Prostate gland (tissue), 2 donors: Measurements from ENCODE around the gene COL15A1. TPM values are rescaled to one million over a fixed set of nuclear protein-coding genes. Genes with fewer than 3 reads are reported as not detected.
A peak's percentile ranks its signal among the peaks of the same experiment; 100 is the strongest.

ENCODE experiments used
- DNase-seq: peaks from one replicate; pipeline ENCODE4 v3.0.0-alpha.2; 2019; ENCODE audit warnings: low spot score
- H3K27ac ChIP-seq, 2 donors: fragments of 200-600 bp; sonication (generic); 2 replicates each; pipeline ENCODE4 v1.5.1; 2017 to 2019
- H3K27me3 ChIP-seq: fragments of 200-600 bp; sonication (generic); replicated peaks from 2 replicates; pipeline ENCODE4 v1.5.1; 2019; ENCODE audit not compliant: insufficient read depth
- H3K36me3 ChIP-seq, 2 donors: fragments of 200-600 bp; sonication (generic); 1 replicate in 1 of 2; 2 replicates in 1 of 2; pipeline versions ENCODE4 v1.5.1 to v1.8.1; 2017 to 2019
- H3K4me1 ChIP-seq: fragments of 200-600 bp; sonication (generic); replicated peaks from 2 replicates; pipeline ENCODE4 v1.5.1; 2019
- H3K4me3 ChIP-seq, 2 donors: fragments of 200-600 bp; sonication (generic); 2 replicates each; pipeline ENCODE4 v1.5.1; 2017 to 2019
- H3K9me3 ChIP-seq: fragments of 200-600 bp; sonication (generic); 2 replicates; pipeline ENCODE4 v1.5.1; 2017
- POLR2A ChIP-seq: fragments of 450-650 bp; IDR thresholded peaks from one replicate; pipeline ENCODE4 v1.6.1; 2016; ENCODE audit warnings: antibody characterized with exemption, mild to moderate bottlenecking
- POLR2AphosphoS5 ChIP-seq: sonication (generic); formaldehyde crosslinking; IDR thresholded peaks from one replicate; pipeline ENCODE4 v1.6.1; 2017; ENCODE audit warnings: antibody characterized with exemption
- WGBS: methylation state at CpG from one replicate; pipeline ENCODE4 v1.1.5; 2018; 5-methylcytosine and 5-hydroxymethylcytosine counted together
- intact Hi-C: fragments of 100-400 bp; cut with DNase I; formaldehyde crosslinking; loops from one replicate; pipeline ENCODE4 v1.14.2; 2022
- total RNA-seq, 2 donors: library from RNA; depleted of rRNA; stranded (reverse); fragments of >200 nt; gene quantifications; one replicate each; pipeline ENCODE4 v1.1.0, GENCODE V29; 2016
- TF ChIP-seq, protein P1 (sequence below), 4 experiments: fragments of 200-600 bp in 2 of 4; fragments of 450-650 bp in 2 of 4; sonication (generic) in 2 of 4; IDR thresholded peaks; 1 replicate in 3 of 4; 2 replicates in 1 of 4; pipeline ENCODE4 v1.5.1; 2016 to 2019; ENCODE audit warnings: antibody characterized with exemption in 4 of 4, mild to moderate bottlenecking in 2 of 4, moderate library complexity in 2 of 4

COL15A1 gene
- total RNA-seq, 2 donors from 2014 or later: 10.3 to 79.9 TPM

DNA sequence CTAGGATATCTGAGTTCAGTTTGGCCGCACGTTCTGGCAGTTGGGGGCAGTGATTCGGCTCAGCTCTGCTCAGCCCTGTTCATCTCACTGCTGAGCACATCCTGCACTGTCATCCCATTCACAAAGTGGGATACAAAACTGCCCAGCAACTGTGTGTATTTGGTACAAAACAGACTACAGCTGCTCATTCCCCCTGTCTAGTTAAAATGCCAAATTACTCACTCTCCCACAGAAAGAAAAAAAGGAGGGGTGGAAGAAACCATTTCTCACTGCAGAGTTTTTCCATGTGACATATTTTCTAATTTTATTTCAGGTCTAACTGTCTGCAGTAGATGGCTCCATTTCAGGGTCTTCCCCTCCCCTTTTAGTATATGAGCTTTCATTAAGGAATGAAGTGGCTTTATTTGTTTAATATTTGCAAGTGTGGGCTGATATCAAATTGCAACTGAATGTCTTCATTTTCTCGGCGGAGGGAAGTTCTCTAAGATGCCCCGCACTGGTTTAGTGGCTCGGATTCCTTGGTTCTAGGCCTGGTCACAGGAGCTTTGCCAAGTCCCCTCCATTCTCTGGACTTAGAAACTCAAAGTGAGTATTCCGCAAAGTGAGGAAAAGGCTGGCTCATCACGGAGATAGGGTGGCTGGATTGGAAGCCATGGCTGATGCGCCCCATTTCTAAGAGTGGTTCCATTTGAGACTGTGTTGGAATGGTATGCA is 14.7 kb downstream of the COL15A1 start:
- Histone ChIP-seq H3K27ac (no peak overlapping the region), H3K27me3 (no peaks in the 10 kb centered on the region), H3K36me3 (no peaks in the 10 kb centered on the region), H3K9me3 (no peaks in the 10 kb centered on the region), H3K4me3 (no peak overlapping the region), H3K4me1 (no peaks in the 10 kb centered on the region)
- no peak for DNase-seq
- 47% methylated on average over 10 of the region's 10 CpGs for WGBS
- TF ChIP-seq POLR2AphosphoS5: peak; percentile 25
- TF ChIP-seq, protein P1, sequence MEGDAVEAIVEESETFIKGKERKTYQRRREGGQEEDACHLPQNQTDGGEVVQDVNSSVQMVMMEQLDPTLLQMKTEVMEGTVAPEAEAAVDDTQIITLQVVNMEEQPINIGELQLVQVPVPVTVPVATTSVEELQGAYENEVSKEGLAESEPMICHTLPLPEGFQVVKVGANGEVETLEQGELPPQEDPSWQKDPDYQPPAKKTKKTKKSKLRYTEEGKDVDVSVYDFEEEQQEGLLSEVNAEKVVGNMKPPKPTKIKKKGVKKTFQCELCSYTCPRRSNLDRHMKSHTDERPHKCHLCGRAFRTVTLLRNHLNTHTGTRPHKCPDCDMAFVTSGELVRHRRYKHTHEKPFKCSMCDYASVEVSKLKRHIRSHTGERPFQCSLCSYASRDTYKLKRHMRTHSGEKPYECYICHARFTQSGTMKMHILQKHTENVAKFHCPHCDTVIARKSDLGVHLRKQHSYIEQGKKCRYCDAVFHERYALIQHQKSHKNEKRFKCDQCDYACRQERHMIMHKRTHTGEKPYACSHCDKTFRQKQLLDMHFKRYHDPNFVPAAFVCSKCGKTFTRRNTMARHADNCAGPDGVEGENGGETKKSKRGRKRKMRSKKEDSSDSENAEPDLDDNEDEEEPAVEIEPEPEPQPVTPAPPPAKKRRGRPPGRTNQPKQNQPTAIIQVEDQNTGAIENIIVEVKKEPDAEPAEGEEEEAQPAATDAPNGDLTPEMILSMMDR (IDR thresholded peaks at IDR 0.05): no peak
- intact Hi-C loops: no loop called here

DNA sequence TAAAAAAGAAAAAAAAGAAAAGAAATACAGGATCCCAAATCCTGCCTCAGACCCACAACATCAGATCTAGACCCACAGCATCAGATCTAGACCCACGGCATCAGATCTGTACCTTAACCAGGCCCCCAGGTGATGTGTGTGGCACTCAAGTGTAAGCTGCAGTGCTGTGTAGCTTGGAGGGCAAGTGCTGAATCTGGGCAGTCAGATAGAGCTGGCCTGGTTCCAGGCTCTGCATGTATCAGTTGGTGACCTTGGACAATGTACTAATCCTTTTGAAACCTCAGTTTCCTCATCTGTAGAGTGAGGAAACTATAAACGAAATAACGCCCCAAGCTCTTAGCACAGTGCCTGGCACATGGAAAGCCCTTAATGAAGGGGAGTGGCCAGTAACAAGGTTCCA is 16.7 kb downstream of the COL15A1 start:
- no peak for DNase-seq
- 87% methylated on average over 3 of the region's 3 CpGs for WGBS
- H3K36me3 ChIP-seq: no peaks in the 10 kb centered on the region
- no peak overlapping the region for H3K4me3 ChIP-seq
- H3K27me3 ChIP-seq: no peaks in the 10 kb centered on the region
- no peaks in the 10 kb centered on the region for H3K4me1 ChIP-seq
- intact Hi-C loops: no loop called here
- no peaks in the 10 kb centered on the region for H3K9me3 ChIP-seq
- H3K27ac ChIP-seq: no peak overlapping the region
- TF ChIP-seq, protein P1 (IDR thresholded peaks at IDR 0.05): no peak
- TF ChIP-seq POLR2A (no peak), POLR2AphosphoS5 (no peak)

DNA sequence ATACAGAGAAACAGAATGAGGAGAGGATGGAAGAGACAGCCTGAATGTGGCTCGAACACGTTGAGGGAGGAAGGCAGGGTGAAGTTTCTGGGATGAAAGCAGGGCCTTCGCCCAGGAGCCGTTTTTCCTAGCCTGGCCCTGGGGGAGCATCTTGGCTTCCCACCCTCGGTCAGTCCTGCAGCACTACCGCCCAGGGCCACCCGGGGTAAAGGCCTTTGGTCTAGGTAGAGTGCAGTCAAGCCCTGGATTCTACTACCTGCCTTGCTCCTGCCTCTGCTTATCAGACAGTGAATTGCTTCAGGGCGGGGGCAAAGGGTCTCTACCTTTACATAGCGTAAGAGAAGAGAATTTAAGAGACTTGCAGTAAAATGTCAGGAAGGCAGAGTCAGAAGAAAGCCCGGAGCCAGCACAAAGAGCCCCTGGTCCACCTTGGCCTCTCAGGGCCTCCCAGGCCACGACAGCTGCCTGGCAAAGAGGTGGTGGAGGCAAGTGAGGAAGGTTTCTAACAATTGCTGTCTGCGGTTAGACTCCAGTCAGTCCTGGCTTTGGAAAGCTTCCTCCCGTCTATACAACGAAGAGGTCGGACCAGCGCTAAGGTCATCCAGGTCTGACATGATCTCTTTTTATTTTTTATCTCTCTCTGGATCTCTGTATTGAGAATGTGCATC is 17.9 kb downstream of the COL15A1 start:
- 70% methylated on average over 16 of the region's 16 CpGs for WGBS
- no peak for DNase-seq
- Histone ChIP-seq H3K4me1 (no peaks in the 10 kb centered on the region), H3K36me3 (no peaks in the 10 kb centered on the region), H3K27ac (peak overlapping the region; percentile 4 to 38), H3K9me3 (no peaks in the 10 kb centered on the region), H3K27me3 (no peaks in the 10 kb centered on the region), H3K4me3 (no peak overlapping the region)
- no peak for TF ChIP-seq POLR2AphosphoS5
- no peak for TF ChIP-seq POLR2A
- TF ChIP-seq, protein P1 (IDR thresholded peaks at IDR 0.05): no peak
- intact Hi-C loops: no loop called here

DNA sequence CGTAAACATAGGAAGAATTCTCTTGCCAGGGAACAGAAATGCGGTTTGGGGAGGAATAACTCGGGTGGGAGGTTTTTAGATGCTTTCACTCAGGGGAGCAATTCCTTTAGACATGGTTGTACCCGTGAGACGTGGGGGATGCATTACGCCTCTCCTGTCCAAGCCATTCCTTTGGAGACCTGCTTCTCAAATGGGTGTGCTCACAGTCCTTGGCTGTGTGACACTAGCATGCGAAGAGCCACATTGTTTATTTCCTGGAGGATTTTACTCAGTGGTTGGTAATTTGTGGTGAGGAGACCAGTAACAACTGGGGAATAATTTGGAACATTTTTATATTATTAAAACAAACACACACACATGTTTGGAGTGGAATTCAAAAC is 18.5 kb downstream of the COL15A1 start:
- Histone ChIP-seq H3K36me3 (no peaks in the 10 kb centered on the region), H3K4me3 (no peak overlapping the region), H3K27ac (peak overlapping the region in 1 of 2 donors; percentile 4), H3K27me3 (no peaks in the 10 kb centered on the region), H3K4me1 (no peaks in the 10 kb centered on the region), H3K9me3 (no peaks in the 10 kb centered on the region)
- no peak for DNase-seq
- TF ChIP-seq, protein P1 (IDR thresholded peaks at IDR 0.05): no peak
- TF ChIP-seq POLR2AphosphoS5 (no peak), POLR2A (no peak)
- intact Hi-C loops: no loop called here
- WGBS: 51% methylated on average over 7 of the region's 7 CpGs

DNA sequence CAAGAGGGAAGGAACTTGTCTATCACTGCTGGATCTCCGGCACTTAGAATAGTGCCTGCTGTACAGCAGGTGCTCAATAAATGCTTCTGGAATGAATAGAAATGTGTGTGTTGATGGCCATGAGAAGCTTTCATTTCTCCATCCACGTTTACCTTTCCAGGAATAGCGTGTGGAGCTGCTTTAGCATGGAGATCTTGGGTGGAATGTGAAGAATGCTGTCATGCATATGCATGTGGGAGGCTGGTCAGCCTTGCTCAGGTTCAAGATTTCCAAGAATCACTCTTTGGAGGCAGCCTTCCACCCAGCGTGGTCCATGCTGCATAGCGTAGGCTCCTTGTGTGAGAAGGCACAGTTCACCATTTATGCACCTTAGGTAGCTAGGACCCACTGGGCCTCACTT is 19.2 kb downstream of the COL15A1 start:
- Histone ChIP-seq H3K27ac (no peak overlapping the region), H3K4me3 (no peak overlapping the region), H3K36me3 (no peaks in the 10 kb centered on the region), H3K9me3 (no peaks in the 10 kb centered on the region), H3K27me3 (no peaks in the 10 kb centered on the region), H3K4me1 (no peaks in the 10 kb centered on the region)
- TF ChIP-seq, protein P1 (IDR thresholded peaks at IDR 0.05): no peak
- TF ChIP-seq POLR2A (no peak), POLR2AphosphoS5 (no peak)
- intact Hi-C loops: no loop called here
- no peak for DNase-seq
- WGBS: 57% methylated on average over 5 of the region's 5 CpGs
